Mesothelial cell of epicardium (in vitro differentiated cells): ENCODE measurements around the gene OR6K6. TPM values are rescaled to one million over a fixed set of nuclear protein-coding genes. Genes with fewer than 3 reads are reported as not detected.

Source experiments
- DNase-seq, 2 experiments: peaks; one replicate each; pipeline ENCODE4 v3.0.0; 2021; ENCODE audit warnings: low spot score in 2 of 2; ENCODE audit not compliant: unreplicated experiment in 2 of 2
- H3K27ac Mint-ChIP-seq: 2 replicates; pipeline ENCODE4 v1.8.0; 2021; ENCODE audit warnings: mixed read lengths
- H3K27me3 Mint-ChIP-seq: 2 replicates; pipeline ENCODE4 v1.8.0; 2021; ENCODE audit warnings: low read depth, mixed read lengths
- H3K36me3 Mint-ChIP-seq: 2 replicates; pipeline ENCODE4 v1.8.0; 2021; ENCODE audit warnings: mixed read lengths
- H3K4me1 Mint-ChIP-seq: 2 replicates; pipeline ENCODE4 v1.8.0; 2021; ENCODE audit warnings: mixed read lengths
- H3K4me3 Mint-ChIP-seq: 2 replicates; pipeline ENCODE4 v1.8.0; 2021; ENCODE audit warnings: mild to moderate bottlenecking, moderate library complexity, mixed read lengths
- H3K9me3 Mint-ChIP-seq: 2 replicates; pipeline ENCODE4 v1.8.0; 2021; ENCODE audit warnings: mixed read lengths
- CTCF ChIP-seq: fragments of 200-600 bp; sonication (generic); IDR thresholded peaks from one replicate; pipeline ENCODE4 v1.5.0; 2021; ENCODE audit warnings: antibody characterized with exemption; ENCODE audit not compliant: unreplicated experiment
- total RNA-seq: library from RNA; stranded (reverse); gene quantifications from 3 replicates; pipeline ENCODE4 v1.2.1, GENCODE V29; 2021

Gene OR6K6
- total RNA-seq, 1 donor from 2014 or later: not detected

- Mint-ChIP-seq H3K9me3 (no peaks in the 10 kb centered on the region), H3K36me3 (no peaks in the 10 kb centered on the region), H3K27me3 (peaks cover 1% of the 10 kb centered on the region), H3K4me1 (peaks cover 12% of the 10 kb centered on the region), H3K27ac (no peak overlapping the region), H3K4me3 (no peak overlapping the region)
- no peak for DNase-seq
- no peak for TF ChIP-seq CTCF
Observed at GRCh38 chr1:158731707-158732106, 22.8 kb upstream of the OR6K6 start.

- no peak for TF ChIP-seq CTCF
- H3K4me3 Mint-ChIP-seq: no peak overlapping the region
- H3K27ac Mint-ChIP-seq: no peak overlapping the region
- DNase-seq: no peak
- H3K9me3 Mint-ChIP-seq: no peaks in the 10 kb centered on the region
- H3K36me3 Mint-ChIP-seq: no peaks in the 10 kb centered on the region
- H3K27me3 Mint-ChIP-seq: peaks cover 1% of the 10 kb centered on the region
- peaks cover 12% of the 10 kb centered on the region for H3K4me1 Mint-ChIP-seq
Observed at GRCh38 chr1:158732524-158732923, 22.0 kb upstream of the OR6K6 start.

GRCh38 chr1:158735848-158736247, 18.7 kb upstream of the OR6K6 start:
- Mint-ChIP-seq H3K4me3 (no peak overlapping the region), H3K27me3 (peaks cover 1% of the 10 kb centered on the region), H3K4me1 (peaks cover 19% of the 10 kb centered on the region), H3K36me3 (no peaks in the 10 kb centered on the region), H3K27ac (no peak overlapping the region), H3K9me3 (peaks cover 7% of the 10 kb centered on the region)
- no peak for TF ChIP-seq CTCF
- no peak for DNase-seq

GRCh38 chr1:158752155-158752712, 2.3 kb upstream of the OR6K6 start:
- Mint-ChIP-seq H3K4me3 (no peak overlapping the region), H3K27ac (no peak overlapping the region), H3K27me3 (no peaks in the 10 kb centered on the region), H3K9me3 (peaks cover 6% of the 10 kb centered on the region), H3K36me3 (no peaks in the 10 kb centered on the region), H3K4me1 (peaks cover 17% of the 10 kb centered on the region)
- no peak for DNase-seq
- TF ChIP-seq CTCF: no peak

- Mint-ChIP-seq H3K27ac (no peak within 1 kb of the TSS), H3K4me1 (peaks cover 2% of the 10 kb centered on the region), H3K9me3 (no peaks in the 10 kb centered on the region), H3K27me3 (peaks cover 4% of the 10 kb centered on the region), H3K4me3 (no peak within 1 kb of the TSS), H3K36me3 (no peaks in the 10 kb centered on the region)
- no peak for TF ChIP-seq CTCF
- no peak for DNase-seq
Observed at GRCh38 chr1:158771950-158772866, 17.7 kb downstream of the OR6K6 start, which contains the start of gene OR6N1. OR6N1 (minus strand) TSS chr1:158772195; CDS start chr1:158766682, 5,513 bp downstream.
